ENCODE results near the gene LHX4. TPM values are rescaled to one million over a fixed set of nuclear protein-coding genes. Genes with fewer than 3 reads are reported as not detected.

The LHX4 gene
- total and polyA plus RNA-seq, 2 of the 13 experiments (the other 11 are each of a cell fraction or from before 2014, with no cell fraction given) = 0.03 to 0.07 TPM

DNA sequence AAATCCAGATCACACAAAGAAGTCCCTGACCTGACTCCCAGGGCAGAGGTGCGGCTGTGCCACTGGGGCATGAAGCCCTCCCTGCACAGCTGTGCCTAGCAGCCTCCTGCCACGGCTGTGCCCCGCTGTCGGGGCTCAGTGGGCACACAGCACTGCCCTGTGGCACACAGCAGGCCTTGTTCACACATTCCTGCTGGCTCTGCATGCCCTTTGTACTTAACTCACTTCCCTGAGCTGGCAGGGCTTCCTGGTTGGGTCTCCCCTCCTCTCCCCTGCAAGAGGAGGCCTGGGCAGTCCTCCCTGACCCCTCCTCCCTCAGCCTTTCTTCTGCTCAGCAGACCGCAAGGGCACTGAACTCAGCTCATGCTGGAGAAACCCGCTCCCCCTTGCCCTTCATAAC is 14.8 kb downstream of the LHX4 start:
- no peak for FAIRE-seq
- Histone ChIP-seq H3K4me3 (replicated peaks in 1 of 3; ENCODE audit: insufficient read depth in 1 of 3, low read depth in 2 of 3, low read length in 3 of 3) (peak overlapping the region in 1 of 3 experiments; percentile 19; a peak in 1 of 6 replicates), H3K27me3 (ENCODE audit: control insufficient read depth in 1 of 2, insufficient read depth in 2 of 2, low read length in 2 of 2) (peaks cover 0 to 22% of the 10 kb centered on the region in 2 experiments; a peak in 3 of 5 replicates), H4K20me1 (ENCODE audit: insufficient read depth, low read length) (no peaks in the 10 kb centered on the region), H3K9me3 (ENCODE audit: low read length) (no peaks in the 10 kb centered on the region), H3K9ac (ENCODE audit: insufficient read depth, low read depth, low read length) (no peak overlapping the region), H2AFZ (ENCODE audit: low read length) (no peak overlapping the region), H3K4me1 (ENCODE audit: insufficient read depth, low read length) (peaks cover 54% of the 10 kb centered on the region), H3K36me3 (replicated peaks in 1 of 2; ENCODE audit: control insufficient read depth in 1 of 2, insufficient read depth in 2 of 2, low read length in 2 of 2) (no peaks in the 10 kb centered on the region), H3K4me2 (ENCODE audit: low read depth, low read length) (peak overlapping the region; percentile 52), H3K79me2 (ENCODE audit: insufficient read depth, low read length) (no peaks in the 10 kb centered on the region), H3K27ac (ENCODE audit: extremely low read length, insufficient read depth, low read length) (no peak overlapping the region)
- intact Hi-C loops (cut with micrococcal nuclease; ENCODE audit: unreplicated experiment) = loop anchor here (10.0 kb wide), 1 partner anchor 60 kb away; no protein-coding TSS in a partner anchor
- ATAC-seq = peak; percentile 45
- BruUV-seq (replicated peaks) = no TSS peak
- in situ Hi-C loops (cut with HindIII; ENCODE audit: extremely low pct_ligation_motif_present, low pct_unique_long_range_greater_than_20kb) = no loop called here
- WGBS (ENCODE audit: low lambda C conversion rate) = 9% methylated on average over 6 of the region's 6 CpGs
- POLR2A ChIA-PET = no interaction called here
- CTCF ChIA-PET (ENCODE audit: low intra/inter-chr PET ratio, low total read pairs) = no interaction called here
- DNase-seq (ENCODE audit: low spot score) = peak; percentile 43
- TF ChIP-seq ZNF501 (CRISPR knock-in tag; IDR thresholded peaks at IDR 0.05) = no peak
- TF ChIP-seq ZBTB7B (CRISPR knock-in tag; IDR thresholded peaks at IDR 0.05) = peak; percentile 27; the same call in 1 of the 2 replicates
- TF ChIP-seq ZNF335 (CRISPR knock-in tag; IDR thresholded peaks at IDR 0.05) = no peak
- TF ChIP-seq, protein P1, sequence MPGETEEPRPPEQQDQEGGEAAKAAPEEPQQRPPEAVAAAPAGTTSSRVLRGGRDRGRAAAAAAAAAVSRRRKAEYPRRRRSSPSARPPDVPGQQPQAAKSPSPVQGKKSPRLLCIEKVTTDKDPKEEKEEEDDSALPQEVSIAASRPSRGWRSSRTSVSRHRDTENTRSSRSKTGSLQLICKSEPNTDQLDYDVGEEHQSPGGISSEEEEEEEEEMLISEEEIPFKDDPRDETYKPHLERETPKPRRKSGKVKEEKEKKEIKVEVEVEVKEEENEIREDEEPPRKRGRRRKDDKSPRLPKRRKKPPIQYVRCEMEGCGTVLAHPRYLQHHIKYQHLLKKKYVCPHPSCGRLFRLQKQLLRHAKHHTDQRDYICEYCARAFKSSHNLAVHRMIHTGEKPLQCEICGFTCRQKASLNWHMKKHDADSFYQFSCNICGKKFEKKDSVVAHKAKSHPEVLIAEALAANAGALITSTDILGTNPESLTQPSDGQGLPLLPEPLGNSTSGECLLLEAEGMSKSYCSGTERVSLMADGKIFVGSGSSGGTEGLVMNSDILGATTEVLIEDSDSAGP (CRISPR knock-in tag; IDR thresholded peaks at IDR 0.05; ENCODE audit: borderline replicate concordance) = peak; percentile 29; the same call in 1 of the 2 replicates
- no peak for TF ChIP-seq ZNF101 (CRISPR knock-in tag; IDR thresholded peaks at IDR 0.05; ENCODE audit: borderline replicate concordance, low read depth)
- TF ChIP-seq BCL6 (CRISPR knock-in tag; IDR thresholded peaks at IDR 0.05) = no peak
- TF ChIP-seq, protein P2, sequence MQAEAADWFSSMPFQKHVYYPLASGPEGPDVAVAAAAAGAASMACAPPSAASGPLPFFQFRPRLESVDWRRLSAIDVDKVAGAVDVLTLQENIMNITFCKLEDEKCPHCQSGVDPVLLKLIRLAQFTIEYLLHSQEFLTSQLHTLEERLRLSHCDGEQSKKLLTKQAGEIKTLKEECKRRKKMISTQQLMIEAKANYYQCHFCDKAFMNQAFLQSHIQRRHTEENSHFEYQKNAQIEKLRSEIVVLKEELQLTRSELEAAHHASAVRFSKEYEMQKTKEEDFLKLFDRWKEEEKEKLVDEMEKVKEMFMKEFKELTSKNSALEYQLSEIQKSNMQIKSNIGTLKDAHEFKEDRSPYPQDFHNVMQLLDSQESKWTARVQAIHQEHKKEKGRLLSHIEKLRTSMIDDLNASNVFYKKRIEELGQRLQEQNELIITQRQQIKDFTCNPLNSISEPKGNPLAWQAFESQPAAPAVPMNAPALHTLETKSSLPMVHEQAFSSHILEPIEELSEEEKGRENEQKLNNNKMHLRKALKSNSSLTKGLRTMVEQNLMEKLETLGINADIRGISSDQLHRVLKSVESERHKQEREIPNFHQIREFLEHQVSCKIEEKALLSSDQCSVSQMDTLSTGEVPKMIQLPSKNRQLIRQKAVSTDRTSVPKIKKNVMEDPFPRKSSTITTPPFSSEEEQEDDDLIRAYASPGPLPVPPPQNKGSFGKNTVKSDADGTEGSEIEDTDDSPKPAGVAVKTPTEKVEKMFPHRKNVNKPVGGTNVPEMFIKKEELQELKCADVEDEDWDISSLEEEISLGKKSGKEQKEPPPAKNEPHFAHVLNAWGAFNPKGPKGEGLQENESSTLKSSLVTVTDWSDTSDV (CRISPR knock-in tag; IDR thresholded peaks at IDR 0.05) = no peak
- peak; percentile 99 for TF ChIP-seq ZSCAN25 (CRISPR knock-in tag; IDR thresholded peaks at IDR 0.05)
- TF ChIP-seq, protein P3, sequence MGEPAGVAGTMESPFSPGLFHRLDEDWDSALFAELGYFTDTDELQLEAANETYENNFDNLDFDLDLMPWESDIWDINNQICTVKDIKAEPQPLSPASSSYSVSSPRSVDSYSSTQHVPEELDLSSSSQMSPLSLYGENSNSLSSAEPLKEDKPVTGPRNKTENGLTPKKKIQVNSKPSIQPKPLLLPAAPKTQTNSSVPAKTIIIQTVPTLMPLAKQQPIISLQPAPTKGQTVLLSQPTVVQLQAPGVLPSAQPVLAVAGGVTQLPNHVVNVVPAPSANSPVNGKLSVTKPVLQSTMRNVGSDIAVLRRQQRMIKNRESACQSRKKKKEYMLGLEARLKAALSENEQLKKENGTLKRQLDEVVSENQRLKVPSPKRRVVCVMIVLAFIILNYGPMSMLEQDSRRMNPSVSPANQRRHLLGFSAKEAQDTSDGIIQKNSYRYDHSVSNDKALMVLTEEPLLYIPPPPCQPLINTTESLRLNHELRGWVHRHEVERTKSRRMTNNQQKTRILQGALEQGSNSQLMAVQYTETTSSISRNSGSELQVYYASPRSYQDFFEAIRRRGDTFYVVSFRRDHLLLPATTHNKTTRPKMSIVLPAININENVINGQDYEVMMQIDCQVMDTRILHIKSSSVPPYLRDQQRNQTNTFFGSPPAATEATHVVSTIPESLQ (CRISPR knock-in tag; conservative IDR thresholded peaks at IDR 0.05) = no peak
